Measurements from ENCODE around the gene RHOG. TPM values are rescaled to one million over a fixed set of nuclear protein-coding genes. Genes with fewer than 3 reads are reported as not detected.

The RHOG gene
- total and polyA plus RNA-seq, 9 of the 15 experiments (the other 6 are each of a cell fraction or from before 2014, with no cell fraction given), result 22.6 to 162 (median 80.3) TPM

DNA sequence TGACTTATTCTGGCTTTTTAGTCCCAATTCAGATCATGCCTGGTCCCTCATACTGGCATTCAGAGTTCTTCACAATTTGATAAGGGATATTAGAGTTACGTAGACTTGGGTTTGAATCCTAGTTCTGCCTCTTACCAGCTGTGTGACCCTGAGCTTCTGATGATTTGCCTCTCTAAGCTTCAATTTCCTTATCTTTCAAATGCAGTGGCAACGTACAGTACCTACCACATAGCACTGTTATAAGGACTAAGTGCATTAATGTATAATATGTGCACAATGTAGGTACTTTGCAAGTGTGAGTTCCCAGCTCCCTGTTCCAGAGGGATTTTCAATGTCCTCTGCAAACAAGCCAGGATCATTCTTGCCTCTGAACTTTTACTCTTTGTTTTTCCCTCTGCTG is 7.3 kb downstream of the RHOG start (continued):
- TF ChIP-seq ZBED1 (IDR thresholded peaks at IDR 0.05), result no peak
- peak; percentile 45; the same call in 1 of the 2 replicates for TF ChIP-seq CBFA2T2 (conservative IDR thresholded peaks at IDR 0.05)
- TF ChIP-seq ZNF431 (CRISPR knock-in tag; IDR thresholded peaks at IDR 0.05), result no peak
- TF ChIP-seq, protein P1, sequence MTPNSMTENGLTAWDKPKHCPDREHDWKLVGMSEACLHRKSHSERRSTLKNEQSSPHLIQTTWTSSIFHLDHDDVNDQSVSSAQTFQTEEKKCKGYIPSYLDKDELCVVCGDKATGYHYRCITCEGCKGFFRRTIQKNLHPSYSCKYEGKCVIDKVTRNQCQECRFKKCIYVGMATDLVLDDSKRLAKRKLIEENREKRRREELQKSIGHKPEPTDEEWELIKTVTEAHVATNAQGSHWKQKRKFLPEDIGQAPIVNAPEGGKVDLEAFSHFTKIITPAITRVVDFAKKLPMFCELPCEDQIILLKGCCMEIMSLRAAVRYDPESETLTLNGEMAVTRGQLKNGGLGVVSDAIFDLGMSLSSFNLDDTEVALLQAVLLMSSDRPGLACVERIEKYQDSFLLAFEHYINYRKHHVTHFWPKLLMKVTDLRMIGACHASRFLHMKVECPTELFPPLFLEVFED (CRISPR knock-in tag; conservative IDR thresholded peaks at IDR 0.05), result no peak
- no peak for TF ChIP-seq DIDO1 (tag; IDR thresholded peaks at IDR 0.05; ENCODE audit: low read depth)
- TF ChIP-seq, protein P2, sequence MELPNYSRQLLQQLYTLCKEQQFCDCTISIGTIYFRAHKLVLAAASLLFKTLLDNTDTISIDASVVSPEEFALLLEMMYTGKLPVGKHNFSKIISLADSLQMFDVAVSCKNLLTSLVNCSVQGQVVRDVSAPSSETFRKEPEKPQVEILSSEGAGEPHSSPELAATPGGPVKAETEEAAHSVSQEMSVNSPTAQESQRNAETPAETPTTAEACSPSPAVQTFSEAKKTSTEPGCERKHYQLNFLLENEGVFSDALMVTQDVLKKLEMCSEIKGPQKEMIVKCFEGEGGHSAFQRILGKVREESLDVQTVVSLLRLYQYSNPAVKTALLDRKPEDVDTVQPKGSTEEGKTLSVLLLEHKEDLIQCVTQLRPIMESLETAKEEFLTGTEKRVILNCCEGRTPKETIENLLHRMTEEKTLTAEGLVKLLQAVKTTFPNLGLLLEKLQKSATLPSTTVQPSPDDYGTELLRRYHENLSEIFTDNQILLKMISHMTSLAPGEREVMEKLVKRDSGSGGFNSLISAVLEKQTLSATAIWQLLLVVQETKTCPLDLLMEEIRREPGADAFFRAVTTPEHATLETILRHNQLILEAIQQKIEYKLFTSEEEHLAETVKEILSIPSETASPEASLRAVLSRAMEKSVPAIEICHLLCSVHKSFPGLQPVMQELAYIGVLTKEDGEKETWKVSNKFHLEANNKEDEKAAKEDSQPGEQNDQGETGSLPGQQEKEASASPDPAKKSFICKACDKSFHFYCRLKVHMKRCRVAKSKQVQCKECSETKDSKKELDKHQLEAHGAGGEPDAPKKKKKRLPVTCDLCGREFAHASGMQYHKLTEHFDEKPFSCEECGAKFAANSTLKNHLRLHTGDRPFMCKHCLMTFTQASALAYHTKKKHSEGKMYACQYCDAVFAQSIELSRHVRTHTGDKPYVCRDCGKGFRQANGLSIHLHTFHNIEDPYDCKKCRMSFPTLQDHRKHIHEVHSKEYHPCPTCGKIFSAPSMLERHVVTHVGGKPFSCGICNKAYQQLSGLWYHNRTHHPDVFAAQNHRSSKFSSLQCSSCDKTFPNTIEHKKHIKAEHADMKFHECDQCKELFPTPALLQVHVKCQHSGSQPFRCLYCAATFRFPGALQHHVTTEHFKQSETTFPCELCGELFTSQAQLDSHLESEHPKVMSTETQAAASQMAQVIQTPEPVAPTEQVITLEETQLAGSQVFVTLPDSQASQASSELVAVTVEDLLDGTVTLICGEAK (IDR thresholded peaks at IDR 0.05), result no peak
- TF ChIP-seq, protein P2 (CRISPR knock-in tag; IDR thresholded peaks at IDR 0.05), result no peak
- no peak for TF ChIP-seq RCOR1 (IDR thresholded peaks at IDR 0.05; ENCODE audit: borderline replicate concordance in 1 of 2, low read depth in 2 of 2, low read length in 2 of 2)
- no peak for TF ChIP-seq U2AF2 (optimal IDR thresholded peaks at IDR 0.05; ENCODE audit: low read depth, low read length)
- TF ChIP-seq DACH1 (IDR thresholded peaks at IDR 0.05; ENCODE audit: partially characterized antibody), result peak; percentile 25
- no peak for TF ChIP-seq YY1 (IDR thresholded peaks at IDR 0.05; ENCODE audit: borderline replicate concordance in 1 of 3, control insufficient read depth in 1 of 3, extremely low read depth in 1 of 3, insufficient read depth in 3 of 3, insufficient read length in 1 of 3, insufficient replicate concordance in 2 of 3, low read depth in 1 of 3, low read length in 2 of 3)
- TF ChIP-seq, protein P3, sequence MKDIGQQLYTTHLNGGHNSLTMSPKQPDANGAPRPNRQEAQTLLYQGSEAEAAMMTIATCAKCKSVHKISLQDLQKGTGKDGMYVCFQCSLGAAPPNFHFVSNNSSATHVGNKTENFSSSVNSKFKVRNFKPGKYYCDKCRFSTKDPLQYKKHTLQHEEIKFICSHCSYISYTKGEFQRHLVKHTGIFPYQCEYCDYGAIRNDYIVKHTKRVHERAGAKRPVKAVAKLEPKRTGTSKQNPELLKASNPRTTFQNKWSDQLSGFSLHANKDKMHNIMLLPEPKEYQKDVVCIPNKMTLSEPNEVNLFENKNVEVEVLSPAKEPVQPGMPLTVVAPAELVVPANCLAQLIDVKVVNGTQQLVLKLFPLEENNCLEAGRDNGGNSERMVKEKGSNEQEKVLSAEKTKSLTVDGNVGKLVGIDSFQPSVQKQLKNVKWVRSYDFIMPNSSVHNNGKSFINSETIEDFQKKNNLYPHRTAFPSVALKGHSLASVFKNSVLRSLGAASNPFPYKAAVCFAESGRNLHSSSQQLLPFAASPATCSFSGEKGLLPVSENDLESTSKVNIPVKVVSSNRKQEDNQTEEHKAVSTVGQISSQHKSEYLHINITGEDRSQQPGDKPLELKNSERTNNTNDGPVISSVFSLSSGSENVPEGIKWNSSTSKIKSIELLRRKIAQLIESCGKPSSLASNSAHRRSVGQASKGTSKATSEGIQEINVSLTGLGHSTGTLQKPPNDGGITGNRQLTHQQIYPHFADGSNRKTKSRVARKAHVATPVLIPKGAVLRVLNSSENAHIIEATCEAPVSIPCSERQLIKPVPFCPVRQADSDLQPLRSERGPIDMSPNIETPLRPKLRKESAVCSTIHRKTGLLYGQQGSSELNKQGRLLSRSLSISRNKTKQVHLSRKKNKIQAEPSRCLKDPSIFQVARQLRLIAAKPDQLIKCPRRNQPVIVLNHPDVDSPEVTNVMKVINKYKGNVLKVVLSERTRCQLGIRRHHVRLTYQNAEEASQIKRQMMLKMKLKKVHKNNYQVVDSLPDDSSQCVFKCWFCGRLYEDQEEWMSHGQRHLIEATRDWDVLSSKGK (CRISPR knock-in tag; IDR thresholded peaks at IDR 0.05), result no peak
- no peak for TF ChIP-seq MYNN (IDR thresholded peaks at IDR 0.05)
- TF ChIP-seq MYNN (CRISPR knock-in tag; IDR thresholded peaks at IDR 0.05), result no peak

All from K562 (cell line).